Activated T-cell treated with anti-CD3 and anti-CD28 coated beads, Interleukin-2, amount 50 U/mL, for 48 hours (primary cell): ENCODE results near the gene LRP6.
A peak's percentile ranks its signal among the peaks of the same experiment; 100 is the strongest.
"Not testable (repeated sequence)": the region's sequence is repeated elsewhere in the genome, so short reads cannot be mapped to it uniquely, and the experiment has no call there.

Experiments
- DNase-seq, 2 experiments: peaks; one replicate each; pipeline ENCODE4 v3.0.0-alpha.2; 2020

Gene LRP6

GRCh38 chr12:12178559-12178958 lies 88.3 kb downstream of the LRP6 start:
- no peak for DNase-seq

- DNase-seq = no peak
Measured at GRCh38 chr12:12176402-12176801, 90.4 kb downstream of the LRP6 start.

- DNase-seq = peak; percentile 22 to 40
Measured at GRCh38 chr12:12171991-12172511, 94.8 kb downstream of the LRP6 start.

DNA sequence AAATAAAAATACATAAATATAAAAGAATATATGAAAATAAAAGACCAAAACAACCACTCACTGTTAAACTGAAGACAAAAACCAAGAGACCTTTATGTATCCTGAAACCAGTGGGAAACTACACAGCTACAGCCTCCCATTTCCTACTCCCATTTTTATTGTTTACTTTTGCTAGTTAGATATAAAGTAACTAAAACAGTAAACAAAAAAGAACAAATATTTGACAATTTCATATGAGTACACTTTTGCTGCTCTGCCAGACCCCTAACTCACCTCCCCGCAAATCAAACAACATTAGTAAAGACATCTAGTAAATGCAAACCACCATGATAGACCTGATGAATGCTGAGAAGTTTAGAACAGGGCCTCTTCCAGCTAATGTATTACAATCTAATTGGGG lies 99.0 kb downstream of the LRP6 start:
- no peak for DNase-seq

- DNase-seq = no peak
Measured at GRCh38 chr12:12166751-12167150, 100.1 kb downstream of the LRP6 start.

- no peak for DNase-seq
Measured at GRCh38 chr12:12159988-12160387, 106.9 kb downstream of the LRP6 start.

DNA sequence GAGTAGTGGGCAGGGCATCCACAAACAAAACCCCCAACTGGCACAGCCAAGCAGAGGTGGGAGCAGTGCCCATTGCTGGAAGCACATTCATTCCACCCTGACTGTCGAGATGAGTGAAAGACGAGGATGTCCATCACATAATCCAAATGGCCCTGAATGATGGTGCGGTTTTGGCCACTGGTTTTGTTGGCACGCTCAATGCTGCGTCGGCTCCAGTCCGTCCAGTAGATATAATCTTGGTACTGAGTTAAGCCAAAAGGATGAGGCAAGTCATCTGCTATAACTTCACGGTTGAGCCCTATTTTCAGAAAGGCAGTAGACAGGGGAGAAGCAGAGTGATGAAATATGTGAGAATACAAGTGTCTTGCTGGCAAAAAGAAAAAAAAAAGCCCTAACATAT lies 108.0 kb downstream of the LRP6 start:
- no peak for DNase-seq

DNA sequence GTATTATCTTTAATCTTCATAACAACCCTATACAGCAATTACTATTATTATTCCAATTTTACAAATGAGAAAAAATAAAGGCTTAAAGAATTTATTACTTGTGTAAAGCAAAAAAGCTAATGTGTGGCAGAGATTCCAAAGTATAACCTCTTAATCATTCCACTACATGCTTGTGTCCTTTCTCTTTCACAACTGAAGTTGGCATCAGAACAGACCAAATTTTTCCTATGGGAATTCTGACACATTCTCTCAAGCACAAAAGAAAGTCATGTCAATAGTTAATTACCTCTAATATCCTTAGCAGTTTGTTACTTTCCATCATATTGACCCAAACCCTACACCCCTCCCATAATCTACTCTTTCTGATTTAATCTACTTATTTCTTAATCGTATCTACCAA lies 109.4 kb downstream of the LRP6 start:
- no peak for DNase-seq

DNA sequence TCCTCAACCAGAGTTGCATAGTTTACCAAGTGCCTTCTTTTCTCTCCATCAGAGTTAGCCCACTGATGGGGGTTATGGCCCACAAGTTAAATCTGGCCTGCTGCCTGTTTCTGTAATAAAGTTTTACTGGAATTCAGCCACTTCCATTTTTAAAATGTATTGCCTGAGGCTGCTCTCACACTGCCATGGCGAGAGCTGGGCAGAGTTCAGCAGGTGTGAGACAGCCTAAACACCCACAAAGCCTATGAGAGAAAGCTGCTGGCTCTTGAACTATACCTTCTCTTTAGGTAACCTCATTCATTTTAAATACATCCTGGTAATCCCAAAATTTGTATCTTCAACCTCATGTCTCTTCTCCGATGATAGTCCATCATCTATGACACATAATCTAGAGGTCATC lies 110.0 kb downstream of the LRP6 start:
- no peak for DNase-seq

GRCh38 chr12:12156116-12156515 lies 110.7 kb downstream of the LRP6 start:
- no peak for DNase-seq

DNA sequence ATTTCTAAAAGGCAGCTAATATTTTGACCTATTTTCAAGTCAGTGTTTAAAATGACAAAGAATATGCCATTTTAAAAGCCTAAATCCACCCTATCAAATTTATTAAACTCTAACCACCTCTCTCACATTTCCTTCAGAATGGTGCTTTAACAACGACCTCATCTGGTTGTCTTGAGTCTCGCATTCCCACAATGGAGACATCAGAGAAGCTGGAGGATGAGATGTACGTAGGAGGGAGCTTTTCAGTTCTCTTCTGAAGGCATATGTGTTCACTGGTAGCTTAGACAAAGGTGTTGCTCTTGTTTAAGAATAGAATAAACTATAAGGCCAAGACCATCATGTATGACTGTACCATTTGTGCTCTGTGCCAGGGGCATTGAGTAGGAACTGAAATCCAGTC lies 113.2 kb downstream of the LRP6 start:
- no peak for DNase-seq

DNA sequence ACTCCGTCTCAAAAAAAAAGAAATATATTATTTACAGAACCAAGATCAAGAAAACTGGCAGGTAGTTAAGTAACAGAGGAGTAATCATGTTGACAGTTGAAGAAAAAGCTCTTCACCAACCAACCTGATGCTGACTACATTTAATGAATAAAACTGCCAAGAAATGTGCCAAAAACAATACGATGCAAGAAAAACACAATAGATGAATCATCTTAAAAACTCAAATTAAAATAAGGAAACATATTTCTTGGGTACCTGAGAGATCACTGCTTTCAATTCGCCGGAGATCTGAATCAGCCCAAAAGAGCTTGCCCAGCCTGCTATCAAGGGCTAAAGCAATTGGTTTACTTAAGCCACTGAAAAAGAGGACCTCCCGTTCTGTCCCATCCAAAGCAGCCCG lies 119.7 kb downstream of the LRP6 start:
- no peak for DNase-seq

- not testable (repeated sequence) for DNase-seq
Measured at GRCh38 chr12:12144531-12144930, 122.3 kb downstream of the LRP6 start.

DNA sequence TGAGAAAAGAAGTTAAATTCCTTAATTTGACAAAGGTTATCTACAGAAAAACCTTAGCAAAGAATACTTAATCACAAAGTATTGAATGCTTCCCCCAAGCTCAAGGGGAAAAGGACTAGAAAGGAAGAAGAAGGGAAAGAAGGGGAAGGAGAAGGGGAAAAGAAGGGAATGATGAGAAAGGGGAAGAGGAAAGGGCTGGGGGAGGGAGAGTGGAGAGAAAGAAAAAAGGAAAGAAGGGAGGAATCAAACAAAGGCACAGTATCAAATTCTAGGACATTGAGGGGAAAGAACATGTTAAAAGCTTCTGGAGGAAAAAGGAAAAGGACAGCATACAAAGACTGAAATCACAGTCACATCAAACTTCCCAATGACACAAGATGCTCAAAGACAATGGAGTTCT lies 125.8 kb downstream of the LRP6 start:
- no peak for DNase-seq

GRCh38 chr12:12138203-12139154 lies 128.4 kb downstream of the LRP6 start:
- DNase-seq = no peak

DNA sequence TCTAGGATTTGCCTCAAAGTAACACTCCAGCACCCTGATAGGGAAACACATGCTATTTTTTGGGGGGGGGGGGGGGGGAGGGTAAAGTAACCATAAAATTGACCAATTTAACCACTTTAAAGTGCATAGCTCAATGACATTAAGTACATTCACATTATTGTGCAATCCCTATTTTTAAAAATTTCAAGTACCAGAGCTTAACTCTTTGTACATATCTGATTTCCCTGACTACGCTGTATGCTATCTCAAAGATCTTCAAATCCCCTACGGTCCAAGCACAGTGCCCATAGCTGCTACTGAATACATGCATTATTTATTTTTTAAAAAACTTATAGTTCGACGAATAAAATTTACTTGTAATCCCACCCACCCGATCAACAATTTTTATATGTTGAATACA lies 133.1 kb downstream of the LRP6 start:
- no peak for DNase-seq

GRCh38 chr12:12133259-12133658 lies 133.6 kb downstream of the LRP6 start:
- DNase-seq = no peak

- DNase-seq = no peak
Measured at GRCh38 chr12:12128670-12129069, 138.2 kb downstream of the LRP6 start.

DNA sequence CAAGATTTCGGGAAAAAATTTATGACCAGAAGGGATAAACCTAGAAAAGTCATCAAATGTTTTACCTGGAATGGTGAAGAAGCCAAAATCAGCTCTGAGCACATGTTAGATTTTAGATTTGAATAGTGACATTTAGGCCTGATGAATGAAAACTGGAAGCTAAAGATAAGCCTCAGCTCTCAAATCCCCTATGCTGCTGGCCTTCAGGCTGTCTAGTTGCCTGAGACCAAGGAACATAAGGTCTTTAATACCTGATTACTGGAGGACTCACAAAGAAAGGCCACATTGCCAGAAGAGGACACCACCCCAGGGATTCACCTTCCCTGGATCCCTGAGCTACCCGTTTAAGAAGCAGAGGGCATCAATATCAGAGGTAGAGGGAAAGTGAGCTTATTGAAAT lies 139.5 kb downstream of the LRP6 start:
- no peak for DNase-seq

GRCh38 chr12:12126551-12126950 lies 140.3 kb downstream of the LRP6 start:
- DNase-seq = no peak

DNA sequence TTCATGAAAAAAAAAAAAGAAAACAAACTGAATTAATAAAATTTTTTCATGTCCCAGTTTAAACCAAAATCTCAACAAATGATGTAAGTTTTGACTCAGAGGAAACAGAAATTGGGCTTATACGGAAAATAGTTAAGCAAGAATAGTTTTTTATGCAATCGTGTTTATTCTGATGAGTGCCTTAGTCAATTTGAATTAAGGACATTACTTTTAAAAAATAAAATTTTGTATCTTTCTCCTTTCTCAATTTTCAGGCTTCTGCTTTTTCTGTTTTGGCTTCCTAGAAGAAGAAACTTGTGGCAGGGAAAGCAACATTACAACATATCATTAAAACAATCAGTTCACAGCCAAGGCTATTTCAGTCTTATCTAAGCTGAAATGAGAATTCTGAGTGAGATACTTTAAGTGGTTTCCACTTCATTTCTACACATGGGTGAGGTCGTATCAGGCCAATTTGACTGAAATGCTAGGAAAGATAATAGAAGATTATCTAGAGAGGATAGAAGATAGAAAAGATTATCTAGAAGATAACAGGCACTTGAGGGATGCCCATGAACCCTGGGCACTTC lies 143.7 kb downstream of the LRP6 start:
- no peak for DNase-seq

GRCh38 chr12:12121061-12121460 lies 145.8 kb downstream of the LRP6 start:
- no peak for DNase-seq

DNA sequence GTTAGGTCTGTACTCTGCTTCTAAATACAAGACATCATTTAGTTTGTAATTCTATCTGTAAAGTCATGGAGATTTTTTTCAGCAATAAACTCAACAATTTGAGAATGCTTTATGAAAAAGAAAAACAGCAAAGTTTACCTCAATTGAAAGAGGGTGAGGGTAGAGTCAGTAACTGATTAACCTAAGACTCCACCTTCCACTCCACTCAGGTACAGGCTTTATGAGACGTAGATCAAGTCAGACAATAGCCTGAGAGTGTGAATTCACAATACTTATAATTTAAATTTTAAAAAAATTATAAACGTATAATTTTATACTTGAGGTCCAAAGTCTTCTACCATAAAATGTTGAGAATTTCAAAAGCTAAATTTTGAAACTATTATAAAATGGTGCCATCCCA lies 150.2 kb downstream of the LRP6 start:
- DNase-seq = no peak

DNA sequence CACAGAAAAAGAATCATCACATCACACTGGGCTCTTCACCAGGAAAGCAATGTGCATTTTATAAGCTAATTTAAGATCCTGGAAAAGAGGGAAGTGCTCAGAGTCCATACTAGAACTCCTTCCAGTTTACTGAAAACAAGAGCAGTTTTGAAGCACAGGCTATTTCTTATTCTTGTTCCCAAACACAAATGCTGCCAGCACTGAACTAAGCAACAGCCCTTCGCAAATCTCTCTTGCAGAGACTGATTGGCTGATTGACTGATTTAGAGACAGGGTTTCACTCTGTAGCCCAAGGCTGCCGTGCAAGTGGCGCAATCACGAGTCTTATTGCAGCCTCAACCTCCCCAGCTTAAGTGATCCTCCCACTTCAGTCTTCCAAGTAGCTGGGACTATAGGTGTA lies 151.3 kb downstream of the LRP6 start:
- no peak for DNase-seq
